H9 (cell line): ENCODE data around the gene FHIT. TPM values are rescaled to one million over a fixed set of nuclear protein-coding genes. Genes with fewer than 3 reads are reported as not detected.

ENCODE experiments used
- DNase-seq: peaks from one replicate; pipeline ENCODE4 v3.0.0-alpha.2; 2017
- H2AFZ ChIP-seq: one replicate; pipeline ENCODE4 v1.6.1; 2013; ENCODE audit warnings: mild to moderate bottlenecking, low read length, control low read depth, moderate library complexity
- H2AK5ac ChIP-seq: 2 replicates; pipeline ENCODE4 v1.6.1; 2013; ENCODE audit warnings: low read length, control low read depth, mixed read lengths; ENCODE audit not compliant: insufficient read length
- H2BK120ac ChIP-seq: one replicate; pipeline ENCODE4 v1.6.1; 2013; ENCODE audit warnings: low read depth, mild to moderate bottlenecking, low read length, control low read depth, inconsistent platforms; ENCODE audit not compliant: poor library complexity, severe bottlenecking
- H2BK12ac ChIP-seq: 2 replicates; pipeline ENCODE4 v1.6.1; 2013; ENCODE audit warnings: low read length, control low read depth, mixed read lengths, low read depth; ENCODE audit not compliant: insufficient read length
- H2BK15ac ChIP-seq: 2 replicates; pipeline ENCODE4 v1.6.1; 2013; ENCODE audit warnings: low read depth, low read length, control low read depth
- H2BK20ac ChIP-seq: one replicate; pipeline ENCODE4 v1.6.1; 2013; ENCODE audit warnings: low read depth, mild to moderate bottlenecking, low read length, control low read depth, inconsistent platforms; ENCODE audit not compliant: poor library complexity, severe bottlenecking
- H2BK5ac ChIP-seq: 2 replicates; pipeline ENCODE4 v1.6.1; 2013; ENCODE audit warnings: low read length, control low read depth, mixed read lengths; ENCODE audit not compliant: insufficient read length
- H3K14ac ChIP-seq: 2 replicates; pipeline ENCODE4 v1.6.1; 2013; ENCODE audit warnings: low read length, control low read depth; ENCODE audit not compliant: insufficient read depth
- H3K18ac ChIP-seq: 2 replicates; pipeline ENCODE4 v1.6.1; 2013; ENCODE audit warnings: low read depth, mild to moderate bottlenecking, mixed read lengths, low read length, control low read depth; ENCODE audit not compliant: insufficient read length
- H3K23ac ChIP-seq: 2 replicates; pipeline ENCODE4 v1.6.1; 2013; ENCODE audit warnings: low read length, control low read depth, mixed read lengths, low read depth; ENCODE audit not compliant: insufficient read length
- H3K23me2 ChIP-seq: 2 replicates; pipeline ENCODE4 v1.6.1; 2013; ENCODE audit warnings: low read depth, mild to moderate bottlenecking, mixed read lengths, low read length, control low read depth; ENCODE audit not compliant: insufficient read length, poor library complexity, severe bottlenecking
- H3K27ac ChIP-seq: 2 replicates; pipeline ENCODE4 v1.5.1; 2013; ENCODE audit warnings: low read length, control low read depth, mixed read lengths, low read depth; ENCODE audit not compliant: insufficient read length
- H3K27me3 ChIP-seq: 2 replicates; pipeline ENCODE4 v1.6.1; 2013; ENCODE audit warnings: low read length, control low read depth, inconsistent platforms; ENCODE audit not compliant: insufficient read depth
- H3K4ac ChIP-seq: 2 replicates; pipeline ENCODE4 v1.6.1; 2013; ENCODE audit warnings: low read depth, mild to moderate bottlenecking, control low read depth, inconsistent platforms, low read length, moderate library complexity
- H3K4me1 ChIP-seq: 2 replicates; pipeline ENCODE4 v1.6.1; 2013; ENCODE audit warnings: low read length, control low read depth, inconsistent platforms; ENCODE audit not compliant: insufficient read depth
- H3K4me2 ChIP-seq: 2 replicates; pipeline ENCODE4 v1.6.1; 2013; ENCODE audit warnings: low read length, control low read depth, mixed read lengths; ENCODE audit not compliant: insufficient read length, insufficient read depth
- H3K56ac ChIP-seq: 2 replicates; pipeline ENCODE4 v1.6.1; 2013; ENCODE audit warnings: low read depth, mild to moderate bottlenecking, mixed read lengths, low read length, control low read depth; ENCODE audit not compliant: insufficient read length
- H3K79me1 ChIP-seq: 2 replicates; pipeline ENCODE4 v1.6.1; 2013; ENCODE audit warnings: low read depth, mild to moderate bottlenecking, moderate library complexity, low read length, control low read depth, inconsistent platforms; ENCODE audit not compliant: insufficient read depth, poor library complexity, severe bottlenecking
- H3K79me2 ChIP-seq: 2 replicates; pipeline ENCODE4 v1.6.1; 2013; ENCODE audit warnings: low read length, control low read depth, inconsistent platforms; ENCODE audit not compliant: insufficient read depth
- H3K9ac ChIP-seq: 2 replicates; pipeline ENCODE4 v1.6.1; 2013; ENCODE audit warnings: low read length, control low read depth, mixed read lengths; ENCODE audit not compliant: insufficient read length; ENCODE audit errors: extremely low read depth
- H3K9me3 ChIP-seq: one replicate; pipeline ENCODE4 v1.6.1; 2013; ENCODE audit warnings: low read depth, low read length, inconsistent platforms; ENCODE audit not compliant: control insufficient read depth
- H3T11ph ChIP-seq: one replicate; pipeline ENCODE4 v1.6.1; 2013; ENCODE audit warnings: mild to moderate bottlenecking, low read length, control low read depth, inconsistent platforms
- H4K20me1 ChIP-seq: one replicate; pipeline ENCODE4 v1.6.1; 2013; ENCODE audit not compliant: control insufficient read depth, insufficient read length, insufficient read depth
- H4K5ac ChIP-seq: 2 replicates; pipeline ENCODE4 v1.6.1; 2013; ENCODE audit warnings: low read depth, mild to moderate bottlenecking, mixed read lengths, low read length, control low read depth; ENCODE audit not compliant: insufficient read length
- H4K8ac ChIP-seq: replicated peaks from 2 replicates; pipeline ENCODE4 v1.6.1; 2013; ENCODE audit warnings: low read length, control low read depth, mixed read lengths, low read depth; ENCODE audit not compliant: insufficient read length
- H4K91ac ChIP-seq: 2 replicates; pipeline ENCODE4 v1.6.1; 2013; ENCODE audit warnings: low read depth, mild to moderate bottlenecking, moderate library complexity, mixed read lengths, low read length, control low read depth; ENCODE audit not compliant: insufficient read length
- H3K27ac Mint-ChIP-seq, 3 experiments: 2 replicates in 2 of 3; 3 replicates in 1 of 3; pipeline ENCODE4 v1.8.0; 2020 to 2021; ENCODE audit warnings: mixed read lengths in 3 of 3, mild to moderate bottlenecking in 1 of 3, moderate library complexity in 1 of 3
- H3K27me3 Mint-ChIP-seq: 2 replicates; pipeline ENCODE4 v1.8.0; 2021; ENCODE audit warnings: low read depth, mild to moderate bottlenecking, moderate library complexity, mixed read lengths
- H3K36me3 Mint-ChIP-seq, 3 experiments: 2 replicates in 2 of 3; 3 replicates in 1 of 3; pipeline ENCODE4 v1.8.0; 2020 to 2021; ENCODE audit warnings: low read depth in 3 of 3, mixed read lengths in 3 of 3; ENCODE audit not compliant: insufficient read depth in 1 of 3
- H3K4me1 Mint-ChIP-seq, 2 experiments: 2 replicates each; pipeline ENCODE4 v1.8.0; 2020; ENCODE audit warnings: mixed read lengths in 2 of 2
- H3K4me3 Mint-ChIP-seq, 2 experiments: 2 replicates in 1 of 2; 3 replicates in 1 of 2; pipeline ENCODE4 v1.8.0; 2020 to 2021; ENCODE audit warnings: mild to moderate bottlenecking in 2 of 2, mixed read lengths in 2 of 2, moderate library complexity in 1 of 2
- H3K9me3 Mint-ChIP-seq, 2 experiments: 2 replicates in 1 of 2; 3 replicates in 1 of 2; pipeline ENCODE4 v1.8.0; 2020; ENCODE audit warnings: mild to moderate bottlenecking in 2 of 2, mixed read lengths in 2 of 2, moderate library complexity in 1 of 2
- CTCF ChIP-seq: fragments of 200-600 bp; sonication (generic); conservative IDR thresholded peaks from 3 replicates; pipeline ENCODE4 v1.8.0; 2021; ENCODE audit warnings: antibody characterized with exemption, mild to moderate bottlenecking
- WGBS: extraction: QIAGEN DNeasy Blood & Tissue Kit; methylation state at CpG from one replicate; pipeline ENCODE4 v1.1.7; 2013; ENCODE audit warnings: missing lambda C conversion rate, low lambda C conversion rate, mixed read lengths; ENCODE audit not compliant: insufficient read length; ENCODE audit errors: extremely low coverage; 5-methylcytosine and 5-hydroxymethylcytosine counted together
- total RNA-seq: library from RNA; stranded (reverse); gene quantifications from 2 replicates; pipeline ENCODE4 v1.2.1, GENCODE V29; 2021

The FHIT gene
- total RNA-seq, 1 experiment from 2014 or later, result 3.0 TPM

DNA sequence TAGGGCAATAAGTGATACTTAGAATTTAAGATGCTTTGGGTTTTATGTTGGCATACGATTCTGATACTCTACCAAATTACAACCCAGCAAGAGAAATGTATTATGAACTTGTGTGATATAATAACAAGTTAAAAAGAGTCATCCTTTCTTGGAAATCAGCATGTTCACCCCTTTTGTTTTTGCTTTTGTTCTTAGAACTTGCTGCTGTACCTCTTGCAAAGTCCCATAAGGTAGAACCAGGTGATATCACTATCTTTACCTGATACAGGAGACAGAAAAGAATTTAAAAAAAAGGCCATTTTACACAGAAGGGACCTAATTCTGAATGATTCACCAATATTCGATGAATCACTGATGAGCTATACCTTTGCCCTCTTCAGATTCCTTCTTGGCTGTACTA lies 810.4 kb downstream of the FHIT start:
- Histone ChIP-seq H2AK5ac (no peak overlapping the region), H3K23ac (no peak overlapping the region), H3K79me2 (no peaks in the 10 kb centered on the region), H4K5ac (no peak overlapping the region), H3K4me2 (no peak overlapping the region), H4K91ac (no peak overlapping the region), H2BK120ac (no peak overlapping the region), H2BK15ac (no peak overlapping the region), H3K4ac (no peak overlapping the region), H2BK5ac (no peak overlapping the region), H2BK20ac (no peak overlapping the region), H3K4me1 (no peaks in the 10 kb centered on the region), H3K23me2 (no peaks in the 10 kb centered on the region), H4K8ac (no peak overlapping the region), H3K18ac (no peak overlapping the region), H3K14ac (no peak overlapping the region), H3K27me3 (no peaks in the 10 kb centered on the region), H3K9me3 (no peaks in the 10 kb centered on the region), H2AFZ (no peak overlapping the region), H3K9ac (no peak overlapping the region), H3K27ac (no peak overlapping the region), H3T11ph (no peak overlapping the region), H3K79me1 (no peaks in the 10 kb centered on the region), H2BK12ac (no peak overlapping the region), H3K56ac (no peak overlapping the region), H4K20me1 (no peaks in the 10 kb centered on the region)
- Mint-ChIP-seq H3K4me3 (no peak overlapping the region), H3K36me3 (0 out of 7 replicates have a peak, but pooled peaks cover 0 to 4% (median 0%) of the 10 kb centered on the region in 3 experiments), H3K27ac (no peak overlapping the region), H3K9me3 (0 out of 5 replicates have a peak, but pooled peaks cover 0 to 5% of the 10 kb centered on the region in 2 experiments), H3K27me3 (no peaks in the 10 kb centered on the region), H3K4me1 (peaks cover 12 to 15% of the 10 kb centered on the region in 2 experiments)
- TF ChIP-seq CTCF, result no peak
- DNase-seq, result no peak
- WGBS, result no CpG with 5 or more reads among the region's 2 CpGs
